Raji (cell line): ENCODE measurements around the gene RNF125.

ENCODE experiments used
- POLR2A ChIP-seq: IDR thresholded peaks from 2 replicates; pipeline ENCODE4 v1.6.1; 2011; ENCODE audit warnings: low read depth, low read length, control low read depth; ENCODE audit not compliant: insufficient read depth

Gene RNF125

DNA sequence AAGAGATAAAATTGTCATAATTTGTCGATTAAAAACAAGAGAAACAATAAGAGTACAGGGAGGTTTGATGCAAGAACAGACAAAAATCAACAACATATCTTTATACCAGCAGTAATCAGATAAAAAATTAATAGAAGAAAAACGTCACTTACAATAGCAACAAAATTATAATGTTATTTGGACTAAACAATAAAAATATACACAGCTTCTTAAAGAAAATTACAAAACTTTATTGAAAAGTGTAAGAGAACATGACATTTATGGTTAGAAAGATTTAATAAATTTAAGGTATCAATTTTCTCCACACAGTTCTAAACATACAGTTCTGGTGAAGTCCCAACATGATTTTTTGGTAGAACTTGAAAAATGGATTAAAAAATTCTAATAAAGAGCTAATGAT is 85.9 kb downstream of the RNF125 start:
- TF ChIP-seq POLR2A, result no peak

GRCh38 chr18:32110005-32110404 is 91.4 kb downstream of the RNF125 start:
- TF ChIP-seq POLR2A, result no peak

GRCh38 chr18:32111706-32112105 is 93.1 kb downstream of the RNF125 start:
- TF ChIP-seq POLR2A, result no peak

GRCh38 chr18:32112826-32113225 is 94.2 kb downstream of the RNF125 start:
- TF ChIP-seq POLR2A, result no peak

GRCh38 chr18:32114293-32114942 is 95.8 kb downstream of the RNF125 start:
- TF ChIP-seq POLR2A, result no peak

DNA sequence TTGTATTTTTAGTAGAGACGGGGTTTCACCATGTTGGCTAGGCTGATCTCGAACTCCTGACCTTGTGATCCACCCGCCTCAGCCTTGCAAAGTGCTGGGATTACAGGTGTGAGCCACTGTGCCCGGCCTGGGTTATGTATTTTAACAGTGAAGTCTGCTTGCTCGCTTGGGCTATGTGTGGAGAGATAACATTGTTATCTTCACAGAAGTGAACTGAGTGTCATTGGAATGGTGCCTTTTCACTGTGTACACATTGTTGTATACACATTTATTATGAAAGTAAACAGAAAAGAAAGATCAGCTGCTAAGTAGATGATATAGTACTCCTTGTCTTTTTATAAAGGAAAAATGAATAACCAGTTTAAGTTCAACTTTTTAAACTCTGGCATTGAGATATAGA is 103.4 kb downstream of the RNF125 start:
- no peak for TF ChIP-seq POLR2A
